ENCODE data around the gene MAPRE2.

MAPRE2 gene

DNA sequence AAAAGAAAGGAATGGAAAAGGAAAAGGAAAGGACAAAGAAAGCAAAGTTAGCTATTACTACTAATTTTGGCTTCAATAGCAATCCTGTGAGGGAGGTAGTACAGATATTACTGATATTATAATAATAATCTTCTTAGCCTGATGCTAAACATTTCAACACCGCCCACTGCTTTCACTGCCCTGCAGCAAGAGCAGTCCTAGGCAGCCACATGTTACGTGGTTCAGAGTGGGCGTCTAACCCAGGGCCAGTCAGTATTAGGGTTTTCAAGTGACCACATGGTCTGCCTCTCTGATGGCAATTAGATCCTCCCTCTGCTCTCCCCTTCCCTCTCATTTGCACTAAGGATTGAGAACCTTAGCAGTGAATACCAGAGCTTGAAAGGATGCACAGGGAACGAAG, 116.0 kb downstream of the MAPRE2 start:
- TF ChIP-seq, protein P1, sequence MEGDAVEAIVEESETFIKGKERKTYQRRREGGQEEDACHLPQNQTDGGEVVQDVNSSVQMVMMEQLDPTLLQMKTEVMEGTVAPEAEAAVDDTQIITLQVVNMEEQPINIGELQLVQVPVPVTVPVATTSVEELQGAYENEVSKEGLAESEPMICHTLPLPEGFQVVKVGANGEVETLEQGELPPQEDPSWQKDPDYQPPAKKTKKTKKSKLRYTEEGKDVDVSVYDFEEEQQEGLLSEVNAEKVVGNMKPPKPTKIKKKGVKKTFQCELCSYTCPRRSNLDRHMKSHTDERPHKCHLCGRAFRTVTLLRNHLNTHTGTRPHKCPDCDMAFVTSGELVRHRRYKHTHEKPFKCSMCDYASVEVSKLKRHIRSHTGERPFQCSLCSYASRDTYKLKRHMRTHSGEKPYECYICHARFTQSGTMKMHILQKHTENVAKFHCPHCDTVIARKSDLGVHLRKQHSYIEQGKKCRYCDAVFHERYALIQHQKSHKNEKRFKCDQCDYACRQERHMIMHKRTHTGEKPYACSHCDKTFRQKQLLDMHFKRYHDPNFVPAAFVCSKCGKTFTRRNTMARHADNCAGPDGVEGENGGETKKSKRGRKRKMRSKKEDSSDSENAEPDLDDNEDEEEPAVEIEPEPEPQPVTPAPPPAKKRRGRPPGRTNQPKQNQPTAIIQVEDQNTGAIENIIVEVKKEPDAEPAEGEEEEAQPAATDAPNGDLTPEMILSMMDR (IDR thresholded peaks at IDR 0.05; ENCODE audit: poor library complexity, severe bottlenecking) = no peak
- no peak for DNase-seq (ENCODE audit: low spot score)
- no peak overlapping the region for H3K4me3 ChIP-seq (ENCODE audit: severe bottlenecking)
- H3K36me3 ChIP-seq (ENCODE audit: low read depth) = no peaks in the 10 kb centered on the region
- ATAC-seq (ENCODE audit: low read depth) = no peak
- no peak overlapping the region for H3K27ac ChIP-seq (ENCODE audit: poor library complexity, severe bottlenecking)
- H3K27me3 ChIP-seq (ENCODE audit: insufficient read depth, poor library complexity, severe bottlenecking) = no peaks in the 10 kb centered on the region
- no peaks in the 10 kb centered on the region for H3K9me3 ChIP-seq (ENCODE audit: severe bottlenecking)
- H3K4me1 ChIP-seq (ENCODE audit: insufficient read depth, poor library complexity, severe bottlenecking) = no peaks in the 10 kb centered on the region

DNA sequence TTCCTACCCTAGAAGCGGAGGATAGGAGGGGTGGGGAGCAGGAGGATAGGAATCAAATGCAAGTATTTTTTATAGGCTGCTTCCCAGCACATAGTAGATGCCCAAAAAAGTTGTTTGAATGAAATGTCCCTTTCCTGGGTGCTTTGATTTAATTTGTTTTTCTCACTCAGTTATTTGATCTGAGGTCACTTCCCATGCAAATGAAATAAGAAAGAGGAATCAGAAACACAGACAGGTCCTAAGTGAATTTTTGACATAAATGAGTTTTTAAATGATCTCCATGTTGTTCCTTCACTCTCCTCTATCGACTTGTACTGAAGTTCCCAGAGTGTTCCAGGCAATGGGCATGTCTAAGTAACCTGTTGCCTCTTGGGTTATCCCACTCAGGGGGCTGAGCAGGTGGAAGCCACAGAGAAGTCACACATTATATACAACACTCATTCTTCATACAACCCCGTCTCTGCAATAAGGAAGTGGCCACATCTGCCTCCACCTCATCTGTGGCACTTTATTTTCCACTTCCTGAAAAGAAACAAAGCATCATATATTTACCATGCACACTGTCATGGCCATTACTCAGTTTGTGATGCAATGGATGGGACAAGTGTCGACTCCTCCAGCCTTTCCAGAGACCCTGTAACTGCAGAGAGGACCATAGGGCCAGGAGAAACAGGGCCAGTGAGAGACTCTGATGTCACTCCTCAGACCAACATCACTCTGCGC, 117.7 kb downstream of the MAPRE2 start:
- H3K27me3 ChIP-seq (ENCODE audit: insufficient read depth, poor library complexity, severe bottlenecking) = no peaks in the 10 kb centered on the region
- H3K36me3 ChIP-seq (ENCODE audit: low read depth) = no peaks in the 10 kb centered on the region
- H3K9me3 ChIP-seq (ENCODE audit: severe bottlenecking) = no peaks in the 10 kb centered on the region
- no peak overlapping the region for H3K27ac ChIP-seq (ENCODE audit: poor library complexity, severe bottlenecking)
- no peak for DNase-seq (ENCODE audit: low spot score)
- H3K4me3 ChIP-seq (ENCODE audit: severe bottlenecking) = no peak overlapping the region
- no peaks in the 10 kb centered on the region for H3K4me1 ChIP-seq (ENCODE audit: insufficient read depth, poor library complexity, severe bottlenecking)
- TF ChIP-seq, protein P1 (IDR thresholded peaks at IDR 0.05; ENCODE audit: poor library complexity, severe bottlenecking) = no peak
- ATAC-seq (ENCODE audit: low read depth) = no peak

DNA sequence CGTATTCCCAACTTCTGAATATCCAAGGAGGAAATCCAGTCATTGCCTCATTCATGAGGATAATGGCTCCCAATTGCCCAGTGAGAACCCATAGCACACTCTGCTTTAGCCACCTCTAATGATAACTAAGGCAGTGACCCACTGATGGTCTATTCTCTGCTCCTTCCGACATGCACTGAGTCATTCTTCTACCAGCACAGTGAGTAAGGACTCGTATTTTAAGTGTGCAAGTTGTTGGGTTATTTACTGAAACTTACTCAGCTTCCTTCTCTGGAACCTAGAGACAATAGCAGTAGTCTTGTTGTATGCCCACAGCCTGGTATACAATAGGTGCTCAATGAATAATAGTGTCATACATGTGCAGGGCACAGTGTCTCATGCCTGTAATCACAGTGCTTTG, 118.6 kb downstream of the MAPRE2 start:
- H3K27ac ChIP-seq (ENCODE audit: poor library complexity, severe bottlenecking) = no peak overlapping the region
- DNase-seq (ENCODE audit: low spot score) = no peak

DNA sequence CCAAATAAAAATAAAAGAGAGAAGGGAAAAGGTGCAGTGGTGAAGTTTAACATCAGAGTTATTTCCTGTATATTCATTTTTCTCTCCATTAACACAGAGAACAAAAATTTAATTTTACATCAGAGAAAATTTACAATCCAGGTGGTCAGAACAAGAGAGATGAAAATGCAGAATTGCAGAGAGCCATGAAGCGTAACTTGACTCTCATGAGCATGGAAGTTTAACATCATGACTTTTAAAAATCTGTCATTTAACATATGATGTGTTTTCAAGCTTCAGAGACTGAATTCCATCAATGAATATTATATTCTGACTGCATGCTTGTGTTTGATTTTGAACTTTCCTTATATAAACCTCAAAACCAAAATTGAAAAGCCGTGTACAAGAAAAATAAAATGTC, 120.3 kb downstream of the MAPRE2 start:
- ATAC-seq (ENCODE audit: low read depth) (no peak), DNase-seq (ENCODE audit: low spot score) (no peak)
- Histone ChIP-seq H3K4me3 (ENCODE audit: severe bottlenecking) (no peak overlapping the region), H3K9me3 (ENCODE audit: severe bottlenecking) (no peaks in the 10 kb centered on the region), H3K27ac (ENCODE audit: poor library complexity, severe bottlenecking) (no peak overlapping the region), H3K4me1 (ENCODE audit: insufficient read depth, poor library complexity, severe bottlenecking) (no peaks in the 10 kb centered on the region), H3K36me3 (ENCODE audit: low read depth) (no peaks in the 10 kb centered on the region), H3K27me3 (ENCODE audit: insufficient read depth, poor library complexity, severe bottlenecking) (peaks cover 3% of the 10 kb centered on the region)
- TF ChIP-seq, protein P1 (IDR thresholded peaks at IDR 0.05; ENCODE audit: poor library complexity, severe bottlenecking) = no peak

More for the DNA sequence above, 118.6 kb downstream of the MAPRE2 start:
- TF ChIP-seq, protein P1 (IDR thresholded peaks at IDR 0.05; ENCODE audit: poor library complexity, severe bottlenecking) = no peak
- ATAC-seq (ENCODE audit: low read depth) = no peak
- Histone ChIP-seq H3K4me3 (ENCODE audit: severe bottlenecking) (no peak overlapping the region), H3K9me3 (ENCODE audit: severe bottlenecking) (no peaks in the 10 kb centered on the region), H3K36me3 (ENCODE audit: low read depth) (no peaks in the 10 kb centered on the region), H3K27me3 (ENCODE audit: insufficient read depth, poor library complexity, severe bottlenecking) (no peaks in the 10 kb centered on the region), H3K4me1 (ENCODE audit: insufficient read depth, poor library complexity, severe bottlenecking) (no peaks in the 10 kb centered on the region)

DNA sequence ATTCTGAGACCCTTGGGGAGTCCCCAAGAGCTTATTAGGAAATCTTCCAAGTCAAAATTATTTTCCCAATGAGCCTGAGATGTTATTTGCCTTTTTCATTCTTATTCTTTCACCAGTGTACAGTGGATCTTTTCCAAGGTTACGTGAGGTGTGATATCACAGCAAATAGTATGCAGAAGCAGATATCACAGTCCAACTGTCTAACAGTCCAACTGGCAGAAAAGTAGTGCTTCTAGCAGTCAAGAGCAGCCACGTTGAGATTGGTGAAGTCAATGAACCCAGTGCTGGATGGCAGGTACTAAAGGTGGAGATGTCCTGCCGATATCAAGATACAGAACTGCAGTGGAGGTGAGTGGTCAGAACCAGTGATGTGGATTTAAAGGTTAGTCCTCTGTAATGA, 120.7 kb downstream of the MAPRE2 start:
- Histone ChIP-seq H3K9me3 (ENCODE audit: severe bottlenecking) (no peaks in the 10 kb centered on the region), H3K4me1 (ENCODE audit: insufficient read depth, poor library complexity, severe bottlenecking) (no peaks in the 10 kb centered on the region), H3K27me3 (ENCODE audit: insufficient read depth, poor library complexity, severe bottlenecking) (peaks cover 4% of the 10 kb centered on the region), H3K27ac (ENCODE audit: poor library complexity, severe bottlenecking) (no peak overlapping the region), H3K4me3 (ENCODE audit: severe bottlenecking) (no peak overlapping the region), H3K36me3 (ENCODE audit: low read depth) (no peaks in the 10 kb centered on the region)
- DNase-seq (ENCODE audit: low spot score) (no peak), ATAC-seq (ENCODE audit: low read depth) (no peak)
- TF ChIP-seq, protein P1 (IDR thresholded peaks at IDR 0.05; ENCODE audit: poor library complexity, severe bottlenecking) = no peak

Measured in RWPE2 (cell line).